Keratinocyte (primary cell): ENCODE data around the gene CRYL1.

Experiments used
- EZH2 ChIP-seq: IDR thresholded peaks from one replicate; pipeline ENCODE4 v1.6.1; 2012; ENCODE audit warnings: inconsistent platforms, mild to moderate bottlenecking, low read length, moderate library complexity
- TF ChIP-seq, protein P1 (sequence below), 3 experiments: IDR thresholded peaks in 1 of 3; conservative IDR thresholded peaks in 1 of 3; optimal IDR thresholded peaks in 1 of 3; 2 replicates in 2 of 3; 3 replicates in 1 of 3; pipeline versions ENCODE3 to v1.5.1; 2011; ENCODE audit warnings: low read length in 3 of 3, mild to moderate bottlenecking in 3 of 3, moderate library complexity in 2 of 3, control low read depth in 1 of 3, inconsistent platforms in 1 of 3; ENCODE audit not compliant: insufficient read depth in 2 of 3; ENCODE audit errors: extremely low read depth in 1 of 3

DNA sequence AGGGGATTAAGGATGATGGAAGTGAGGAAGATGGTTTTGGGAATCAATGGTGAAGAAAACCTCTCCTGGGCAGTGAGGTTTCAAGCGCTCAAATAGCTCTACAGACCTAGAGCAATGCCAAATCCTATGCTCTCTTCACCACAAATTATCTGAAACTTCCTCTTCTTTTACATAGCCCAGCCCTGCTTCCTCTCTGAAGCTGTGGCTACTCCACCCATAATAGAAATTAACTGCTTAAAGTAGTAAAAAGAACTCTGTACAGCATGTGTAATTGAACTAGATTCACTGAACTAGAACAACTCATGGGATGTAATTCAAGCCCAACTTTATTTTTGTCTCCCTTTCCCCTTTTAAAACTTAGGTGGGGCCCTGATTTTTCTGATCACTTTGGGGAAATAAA lies 20.9 kb upstream of the CRYL1 start:
- TF ChIP-seq, protein P1, sequence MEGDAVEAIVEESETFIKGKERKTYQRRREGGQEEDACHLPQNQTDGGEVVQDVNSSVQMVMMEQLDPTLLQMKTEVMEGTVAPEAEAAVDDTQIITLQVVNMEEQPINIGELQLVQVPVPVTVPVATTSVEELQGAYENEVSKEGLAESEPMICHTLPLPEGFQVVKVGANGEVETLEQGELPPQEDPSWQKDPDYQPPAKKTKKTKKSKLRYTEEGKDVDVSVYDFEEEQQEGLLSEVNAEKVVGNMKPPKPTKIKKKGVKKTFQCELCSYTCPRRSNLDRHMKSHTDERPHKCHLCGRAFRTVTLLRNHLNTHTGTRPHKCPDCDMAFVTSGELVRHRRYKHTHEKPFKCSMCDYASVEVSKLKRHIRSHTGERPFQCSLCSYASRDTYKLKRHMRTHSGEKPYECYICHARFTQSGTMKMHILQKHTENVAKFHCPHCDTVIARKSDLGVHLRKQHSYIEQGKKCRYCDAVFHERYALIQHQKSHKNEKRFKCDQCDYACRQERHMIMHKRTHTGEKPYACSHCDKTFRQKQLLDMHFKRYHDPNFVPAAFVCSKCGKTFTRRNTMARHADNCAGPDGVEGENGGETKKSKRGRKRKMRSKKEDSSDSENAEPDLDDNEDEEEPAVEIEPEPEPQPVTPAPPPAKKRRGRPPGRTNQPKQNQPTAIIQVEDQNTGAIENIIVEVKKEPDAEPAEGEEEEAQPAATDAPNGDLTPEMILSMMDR (optimal IDR thresholded peaks at IDR 0.05 in 1 of 3, IDR thresholded peaks at IDR 0.05 in 1 of 3, conservative IDR thresholded peaks at IDR 0.05 in 1 of 3; ENCODE audit: extremely low read depth in 1 of 3, insufficient read depth in 2 of 3, low read length in 3 of 3) = no peak
- no peak for TF ChIP-seq EZH2
